ENCODE results near the gene TJP3.

The TJP3 gene

GRCh38 chr19:3788996-3789778, 81.0 kb downstream of the TJP3 start:
- DNase-seq = no peak

GRCh38 chr19:3790209-3790734, 82.1 kb downstream of the TJP3 start:
- DNase-seq = no peak

DNA sequence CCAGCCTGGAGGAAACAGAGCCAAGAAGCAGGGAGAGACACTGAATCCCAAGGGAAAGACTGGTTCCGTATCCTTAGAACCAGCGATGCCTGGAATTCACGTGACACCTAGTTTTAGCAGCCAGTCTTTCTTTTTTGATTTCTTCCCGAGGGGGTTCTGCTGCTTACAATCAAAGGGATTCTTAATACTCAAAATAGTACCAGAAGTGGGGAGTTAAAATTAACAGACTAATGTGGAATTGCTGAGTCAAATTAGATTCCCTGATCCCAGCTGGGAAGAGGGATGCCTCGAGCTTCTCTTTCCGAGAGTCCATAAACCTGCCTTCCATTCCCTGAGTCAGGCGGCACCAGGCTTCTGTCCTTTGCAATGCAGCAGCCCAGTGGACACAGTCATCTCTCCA, 82.8 kb downstream of the TJP3 start:
- no peak for DNase-seq

DNA sequence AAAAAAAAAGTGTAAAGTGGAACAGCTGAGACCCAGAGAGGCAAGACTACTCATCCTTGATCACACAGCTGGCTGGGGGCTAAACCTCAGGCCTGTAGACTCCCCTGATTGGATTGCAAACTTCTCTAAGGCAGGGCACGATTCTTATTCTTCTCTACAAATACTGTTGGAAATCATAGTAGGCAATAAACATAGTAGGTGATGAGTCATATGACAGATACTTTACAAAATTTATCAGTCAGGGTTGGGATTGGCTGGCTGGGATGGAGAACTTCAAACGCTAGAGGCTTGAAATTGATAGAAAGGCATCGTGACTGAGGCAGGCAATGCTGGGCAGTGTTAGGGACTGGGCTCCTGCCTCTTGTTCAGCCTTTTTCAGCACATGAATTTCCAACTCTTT, 83.9 kb downstream of the TJP3 start:
- DNase-seq = no peak

DNA sequence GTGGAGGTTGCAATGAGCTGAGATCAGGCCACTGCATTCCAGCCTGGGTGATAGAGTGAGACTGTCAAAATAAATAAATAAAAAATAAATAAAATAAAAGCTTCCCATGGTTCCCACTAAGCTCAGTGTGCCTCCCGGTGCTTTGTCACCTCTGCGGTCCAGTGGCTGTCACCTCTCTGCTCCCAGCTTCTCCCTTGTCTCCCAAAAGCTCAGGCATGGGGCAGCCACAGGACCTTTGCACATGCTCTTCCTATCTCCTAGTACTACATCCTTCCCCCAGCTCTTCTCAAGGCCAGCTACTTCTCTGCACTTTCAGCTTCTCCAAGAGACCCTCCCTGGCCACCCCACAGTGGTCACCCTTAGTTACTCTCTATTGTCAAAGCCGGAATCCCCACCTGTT, 85.6 kb downstream of the TJP3 start:
- DNase-seq = no peak

DNA sequence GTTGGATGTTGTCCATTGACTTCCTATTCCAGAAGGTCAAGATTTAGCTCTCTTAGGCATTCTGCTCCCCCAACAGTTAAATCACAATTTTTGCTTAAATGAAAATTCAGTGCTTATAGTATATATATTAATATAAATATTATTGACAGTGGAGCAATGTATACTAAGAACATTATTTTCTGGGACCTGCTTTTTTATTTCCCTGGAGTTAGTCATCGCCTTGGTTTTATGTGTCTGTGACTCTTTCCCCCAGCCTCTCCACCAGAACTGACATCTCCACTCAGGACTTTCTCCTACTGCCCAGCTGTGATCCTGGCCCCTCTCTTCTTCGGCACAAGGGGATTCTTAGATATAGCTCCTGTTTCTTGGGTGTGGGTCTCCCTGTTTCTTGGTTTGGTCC, 88.2 kb downstream of the TJP3 start:
- no peak for DNase-seq

DNA sequence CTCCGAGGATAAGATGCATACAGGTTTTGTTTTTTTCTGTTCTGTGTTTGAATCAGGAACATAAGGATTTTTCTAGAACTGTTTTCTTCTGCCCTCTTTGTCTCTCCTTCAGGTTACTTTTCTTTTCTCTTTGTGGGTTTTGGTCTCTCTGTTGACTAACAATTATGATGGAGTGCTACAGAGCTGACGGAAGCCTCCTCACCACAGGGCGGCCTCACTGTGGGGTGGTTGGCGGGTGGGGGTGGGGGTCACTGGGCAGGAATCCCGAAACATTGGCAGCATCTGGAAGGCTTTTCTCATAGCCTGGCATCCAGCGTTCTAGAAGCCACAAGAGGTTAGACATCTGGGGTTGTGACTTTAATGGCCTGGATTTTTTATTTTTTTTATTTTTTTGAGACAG, 90.0 kb downstream of the TJP3 start:
- DNase-seq = no peak

Measured in activated CD4-positive, alpha-beta T cell treated with anti-CD3 and anti-CD28 coated beads, Interleukin-2, amount 50 U/mL, for 4 hours (primary cell).